MG63 (cell line): Measurements from ENCODE around the gene RBM19. TPM values are rescaled to one million over a fixed set of nuclear protein-coding genes. Genes with fewer than 3 reads are reported as not detected.
"Not testable (repeated sequence)": the region's sequence is repeated elsewhere in the genome, so short reads cannot be mapped to it uniquely, and the experiment has no call there.

Source experiments
- DNase-seq: peaks from one replicate; pipeline ENCODE4 v3.0.0-alpha.2; 2020
- H3K27me3 ChIP-seq: fragments of 250-450 bp; sonication (Bioruptor Pico); 2 replicates; pipeline ENCODE4 v1.5.1; 2020; ENCODE audit warnings: mild to moderate bottlenecking, moderate library complexity
- H3K36me3 ChIP-seq: fragments of 250-450 bp; sonication (Bioruptor Pico); 2 replicates; pipeline ENCODE4 v1.5.1; 2020; ENCODE audit warnings: mild to moderate bottlenecking, moderate library complexity
- H3K4me3 ChIP-seq: fragments of 250-450 bp; sonication (Bioruptor Pico); 2 replicates; pipeline ENCODE4 v1.5.1; 2020; ENCODE audit warnings: mild to moderate bottlenecking, moderate library complexity
- H3K9me3 ChIP-seq: fragments of 250-450 bp; sonication (Bioruptor Pico); 2 replicates; pipeline ENCODE4 v1.5.1; 2020; ENCODE audit warnings: mild to moderate bottlenecking, moderate library complexity
- total RNA-seq: library from RNA; depleted of rRNA; stranded (reverse); fragments of >200 nt; shearing (Covaris generic); gene quantifications from 2 replicates; pipeline ENCODE4 v1.2.3, GENCODE V29; 2014; ENCODE audit warnings: low replicate concordance

The RBM19 gene
- total RNA-seq, 1 experiment from 2014 or later, result 17.8 TPM

DNA sequence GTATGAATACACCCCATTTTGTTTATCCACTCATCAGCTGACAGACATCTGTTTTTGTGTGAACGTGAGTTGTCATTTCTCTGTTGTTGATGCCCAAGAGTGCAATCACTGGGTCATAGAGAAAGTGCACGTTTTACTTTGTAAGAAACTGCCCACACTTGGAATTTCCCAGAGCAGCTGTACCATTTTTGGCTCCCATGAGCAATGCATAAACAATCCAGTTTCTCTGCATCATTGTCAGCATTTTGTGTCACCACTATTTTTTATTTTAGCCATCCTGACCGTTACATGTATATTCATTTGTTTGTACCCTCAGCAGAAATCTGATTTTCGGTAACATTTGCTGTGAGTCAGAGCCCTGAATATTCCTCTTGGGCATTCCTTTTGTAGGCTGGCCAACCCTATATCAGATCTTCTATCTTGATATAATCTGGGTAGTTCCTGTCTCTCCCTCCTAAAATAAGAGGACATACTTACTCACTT lies 62.7 kb downstream of the RBM19 start:
- H3K27me3 ChIP-seq, result no peaks in the 10 kb centered on the region
- no peak overlapping the region for H3K4me3 ChIP-seq
- no peaks in the 10 kb centered on the region for H3K9me3 ChIP-seq
- DNase-seq, result no peak
- no peaks in the 10 kb centered on the region; the same call in 1 of the 2 replicates for H3K36me3 ChIP-seq

DNA sequence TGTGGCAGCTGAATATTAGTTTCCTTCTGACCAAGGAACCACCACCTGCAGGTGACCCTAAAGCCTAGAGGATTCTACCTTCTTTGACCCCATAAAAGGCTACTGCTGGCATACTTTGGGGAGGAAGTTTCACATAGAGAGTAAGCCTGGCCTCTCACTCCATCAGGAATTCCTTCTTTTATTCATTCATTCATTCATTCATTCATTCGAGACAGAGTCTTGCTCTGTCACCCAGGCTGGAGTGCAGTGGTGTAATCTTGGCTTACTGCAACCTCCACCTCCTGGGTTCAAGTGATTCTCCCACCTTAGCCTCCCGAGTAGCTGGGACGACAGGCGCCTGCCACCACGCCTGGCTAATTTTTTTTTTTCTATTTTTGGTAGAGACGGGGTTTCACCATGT lies 64.8 kb downstream of the RBM19 start:
- H3K9me3 ChIP-seq, H3K27me3 ChIP-seq, DNase-seq, H3K36me3 ChIP-seq, H3K4me3 ChIP-seq: not testable (repeated sequence)

DNA sequence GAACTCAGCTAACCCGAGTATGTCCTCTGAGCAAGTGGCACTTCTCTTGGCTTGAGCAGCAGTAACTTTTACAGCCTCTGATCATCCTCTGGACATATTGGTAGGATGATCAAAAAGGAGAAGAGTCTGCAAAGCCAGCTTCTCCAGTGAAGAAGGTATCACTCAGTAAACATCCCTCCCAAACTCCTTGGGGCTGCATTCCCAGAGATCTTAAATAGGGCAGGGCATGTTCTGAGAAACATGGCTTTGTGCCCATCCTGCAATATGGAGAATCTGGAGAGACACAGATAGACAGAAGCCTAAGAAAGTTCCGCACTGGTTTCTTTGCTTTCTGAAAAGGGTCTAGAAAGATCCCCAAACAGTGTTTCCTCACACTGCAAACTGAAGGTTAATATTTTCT lies 65.4 kb downstream of the RBM19 start:
- H3K9me3 ChIP-seq, result no peaks in the 10 kb centered on the region
- no peaks in the 10 kb centered on the region; the same call in 1 of the 2 replicates for H3K36me3 ChIP-seq
- H3K4me3 ChIP-seq, result no peak overlapping the region
- DNase-seq, result no peak
- H3K27me3 ChIP-seq, result no peaks in the 10 kb centered on the region

DNA sequence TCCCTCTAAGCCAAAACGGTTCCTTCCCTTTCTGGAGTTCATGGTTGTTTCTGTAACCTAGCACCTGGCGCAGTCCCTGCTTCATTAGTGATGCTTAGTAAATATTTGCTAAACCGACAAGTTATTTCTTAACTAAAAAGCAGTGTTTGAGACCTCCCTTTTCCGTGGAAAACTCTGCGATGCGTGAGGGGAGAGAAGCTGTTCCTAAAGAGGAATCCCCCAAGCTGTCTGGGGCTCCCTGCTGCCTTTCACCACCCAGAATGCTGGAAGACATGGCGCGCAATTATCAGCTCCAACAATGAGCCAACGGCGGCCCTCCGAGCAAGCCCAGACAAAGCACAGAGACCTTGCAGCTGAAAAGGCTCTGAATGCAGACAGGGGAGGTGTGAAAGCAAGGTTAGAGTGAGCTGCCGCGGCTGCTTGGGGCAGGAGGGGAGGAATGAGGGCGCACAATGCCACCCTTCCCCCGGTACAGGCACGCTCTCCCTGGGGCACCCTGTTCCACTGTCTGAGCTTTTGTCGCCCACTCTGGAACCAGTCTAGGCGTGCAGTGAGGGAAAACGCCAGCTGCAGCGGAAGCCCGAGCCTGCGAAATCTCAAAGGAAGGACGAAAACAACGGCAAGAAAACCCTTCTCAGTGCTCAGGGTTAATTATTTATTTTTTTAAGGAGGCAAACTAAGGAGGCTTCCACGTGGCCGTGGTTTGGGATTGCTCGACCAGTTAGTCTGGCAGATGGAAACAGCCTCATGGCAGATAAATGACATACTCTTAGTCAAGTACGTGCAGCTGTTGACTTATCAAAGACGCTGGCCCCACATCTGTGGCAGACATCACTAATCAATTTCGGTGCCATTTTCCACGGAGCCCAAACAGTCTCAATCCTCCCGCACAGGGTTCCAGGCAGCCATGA lies 66.3 kb downstream of the RBM19 start:
- Histone ChIP-seq H3K9me3 (no peaks in the 10 kb centered on the region), H3K36me3 (no peaks in the 10 kb centered on the region; the same call in 1 of the 2 replicates), H3K4me3 (no peak overlapping the region), H3K27me3 (no peaks in the 10 kb centered on the region)
- no peak for DNase-seq

DNA sequence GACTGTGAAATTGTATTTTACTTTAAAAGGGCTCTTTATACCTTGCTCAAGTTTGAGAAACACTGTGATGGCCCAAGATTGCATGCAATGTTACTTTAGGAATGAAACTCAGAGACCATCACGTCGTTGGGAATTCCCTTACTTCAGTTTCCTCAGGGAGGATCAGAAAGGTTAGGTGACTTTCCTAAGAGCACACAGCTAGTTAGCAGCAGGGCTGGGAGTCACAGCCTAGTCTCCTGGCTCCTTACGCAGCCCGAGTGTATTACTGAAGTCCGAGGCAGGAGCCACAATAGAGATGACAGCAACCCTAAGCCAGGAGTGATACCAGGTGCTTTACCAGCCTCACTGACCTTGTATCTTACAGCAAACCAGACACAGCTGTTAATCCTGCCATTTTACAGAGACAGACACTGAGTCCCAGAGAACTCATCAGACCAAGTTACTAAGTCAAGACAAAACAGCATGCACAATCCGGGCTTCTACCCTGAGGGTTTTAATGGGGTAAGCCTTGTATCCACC lies 67.0 kb downstream of the RBM19 start:
- H3K4me3 ChIP-seq, result no peak overlapping the region
- H3K36me3 ChIP-seq, result no peaks in the 10 kb centered on the region; the same call in 1 of the 2 replicates
- no peaks in the 10 kb centered on the region for H3K9me3 ChIP-seq
- no peak for DNase-seq
- no peaks in the 10 kb centered on the region for H3K27me3 ChIP-seq

DNA sequence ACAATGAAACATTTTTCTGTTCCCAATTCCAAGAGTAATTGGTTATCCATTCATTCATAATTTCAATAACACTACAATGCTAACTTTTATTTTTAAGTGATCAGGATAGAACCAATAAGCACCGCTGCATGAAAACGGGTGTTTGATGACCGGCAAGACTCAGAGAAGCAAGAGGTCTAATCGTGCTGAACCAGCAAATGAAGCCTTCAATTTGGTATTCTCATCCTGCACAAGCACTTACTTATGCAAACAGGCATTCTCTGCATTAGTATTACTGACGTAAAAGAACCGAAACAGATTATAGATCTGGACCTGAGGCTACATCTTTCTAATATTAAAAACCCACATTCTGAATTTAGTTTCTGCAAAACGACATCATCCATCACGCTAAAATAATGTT lies 67.7 kb downstream of the RBM19 start:
- no peak for DNase-seq
- Histone ChIP-seq H3K9me3 (no peaks in the 10 kb centered on the region), H3K4me3 (no peak overlapping the region), H3K36me3 (no peaks in the 10 kb centered on the region), H3K27me3 (no peaks in the 10 kb centered on the region)

DNA sequence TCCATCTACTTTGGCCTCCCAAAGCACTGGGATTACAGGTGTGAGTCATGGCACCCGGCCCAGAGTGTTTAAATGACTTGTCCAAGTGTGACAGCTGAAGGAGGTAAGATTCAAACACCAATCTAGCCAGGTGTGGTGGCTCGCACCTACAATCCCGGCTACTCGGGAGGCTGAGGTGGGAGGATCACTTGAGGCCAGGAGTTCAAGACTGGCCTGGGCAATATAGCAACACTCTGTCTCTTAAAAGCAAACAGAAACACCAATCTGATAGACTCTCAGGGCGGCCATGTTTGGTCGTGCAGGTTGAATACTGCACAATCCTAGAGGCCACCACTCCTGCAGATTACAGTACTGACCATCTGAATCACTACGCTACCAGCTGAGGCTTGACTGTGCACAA lies 68.7 kb downstream of the RBM19 start:
- H3K9me3 ChIP-seq, result no peaks in the 10 kb centered on the region
- no peaks in the 10 kb centered on the region for H3K36me3 ChIP-seq
- no peaks in the 10 kb centered on the region for H3K27me3 ChIP-seq
- no peak for DNase-seq
- H3K4me3 ChIP-seq, result no peak overlapping the region

DNA sequence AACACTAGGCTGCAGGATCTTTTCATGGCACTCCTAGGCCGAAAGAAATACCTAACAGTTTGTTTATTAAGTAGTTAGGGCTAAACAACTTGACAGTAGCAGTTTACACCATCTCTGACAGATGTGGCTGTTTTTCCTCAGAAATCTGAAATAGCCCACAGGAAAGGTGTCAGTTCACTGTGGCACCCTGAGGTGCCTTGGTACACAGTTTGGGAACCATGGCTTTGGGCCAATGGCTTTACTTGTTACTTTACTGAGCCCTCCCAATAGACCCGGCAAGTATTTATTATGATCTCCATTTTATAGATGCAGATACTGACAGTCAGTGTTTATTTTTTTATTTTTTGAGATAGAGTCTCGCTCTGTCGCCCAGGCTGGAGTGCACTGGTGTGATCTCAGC lies 69.3 kb downstream of the RBM19 start:
- H3K4me3 ChIP-seq, result no peak overlapping the region
- H3K9me3 ChIP-seq, result no peaks in the 10 kb centered on the region
- no peaks in the 10 kb centered on the region for H3K36me3 ChIP-seq
- DNase-seq, result no peak
- H3K27me3 ChIP-seq, result no peaks in the 10 kb centered on the region

DNA sequence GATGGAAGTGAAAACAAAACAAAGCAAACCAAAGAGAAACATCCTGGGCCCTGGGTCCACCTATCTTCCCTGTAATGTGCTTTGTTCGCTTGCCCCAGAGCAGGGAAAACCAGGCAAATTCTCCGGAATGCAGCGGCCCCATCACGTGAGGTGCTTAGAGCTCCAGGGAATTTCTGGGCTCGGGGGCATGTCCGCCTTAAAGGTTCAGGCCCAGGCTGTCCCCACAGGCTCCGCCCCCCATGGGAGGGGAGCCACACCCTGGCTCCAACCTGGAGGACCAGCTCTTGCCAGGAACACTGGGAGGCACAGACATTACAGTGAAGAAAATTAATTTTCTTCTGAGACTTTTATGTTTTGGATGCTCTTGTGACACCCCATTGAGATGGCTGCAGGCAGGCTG lies 69.9 kb downstream of the RBM19 start:
- H3K9me3 ChIP-seq, result no peaks in the 10 kb centered on the region
- H3K4me3 ChIP-seq, result no peak overlapping the region
- no peaks in the 10 kb centered on the region for H3K27me3 ChIP-seq
- H3K36me3 ChIP-seq, result no peaks in the 10 kb centered on the region
- no peak for DNase-seq

DNA sequence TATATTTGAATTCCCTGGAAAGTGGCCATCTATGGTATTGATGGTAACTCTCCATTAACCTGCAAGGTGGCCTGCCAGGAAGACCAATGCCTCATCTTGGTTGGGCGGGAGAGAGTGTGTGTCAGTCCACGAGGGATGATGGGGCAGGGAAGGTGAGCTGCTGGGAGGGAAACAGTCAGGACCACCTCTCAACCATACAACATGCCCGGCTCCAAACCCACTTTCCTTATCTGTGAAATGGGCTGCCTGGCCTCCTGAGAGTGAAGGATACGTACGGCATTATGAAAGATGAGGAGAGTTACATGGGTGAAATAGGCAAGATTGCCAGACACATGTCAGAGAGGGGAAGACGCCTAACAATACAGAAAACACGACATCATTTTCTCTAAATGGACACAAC lies 70.9 kb downstream of the RBM19 start:
- no peak overlapping the region for H3K4me3 ChIP-seq
- no peak for DNase-seq
- H3K27me3 ChIP-seq, result no peaks in the 10 kb centered on the region
- no peaks in the 10 kb centered on the region for H3K36me3 ChIP-seq
- no peaks in the 10 kb centered on the region for H3K9me3 ChIP-seq

DNA sequence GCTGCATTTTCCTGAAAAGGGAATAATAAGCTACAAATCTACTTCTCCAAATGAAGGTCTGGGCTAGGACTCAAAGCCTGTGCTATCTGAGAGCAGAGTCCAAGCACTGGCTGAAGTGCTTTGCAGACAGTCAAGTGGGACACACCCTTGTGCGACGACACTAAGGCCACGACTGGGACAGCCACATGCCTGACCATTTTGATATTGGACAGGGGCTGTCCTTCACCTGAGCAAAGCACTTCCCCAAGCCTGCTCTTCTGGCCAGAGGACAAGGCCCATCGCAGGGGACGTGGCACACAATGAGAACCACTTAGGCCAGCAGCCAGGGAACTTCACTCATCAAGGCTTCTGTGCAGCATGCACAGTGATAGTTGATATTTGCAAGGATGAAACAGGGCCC lies 71.4 kb downstream of the RBM19 start:
- no peaks in the 10 kb centered on the region for H3K27me3 ChIP-seq
- H3K9me3 ChIP-seq, result no peaks in the 10 kb centered on the region
- H3K4me3 ChIP-seq, result no peak overlapping the region
- DNase-seq, result no peak
- H3K36me3 ChIP-seq, result no peaks in the 10 kb centered on the region

DNA sequence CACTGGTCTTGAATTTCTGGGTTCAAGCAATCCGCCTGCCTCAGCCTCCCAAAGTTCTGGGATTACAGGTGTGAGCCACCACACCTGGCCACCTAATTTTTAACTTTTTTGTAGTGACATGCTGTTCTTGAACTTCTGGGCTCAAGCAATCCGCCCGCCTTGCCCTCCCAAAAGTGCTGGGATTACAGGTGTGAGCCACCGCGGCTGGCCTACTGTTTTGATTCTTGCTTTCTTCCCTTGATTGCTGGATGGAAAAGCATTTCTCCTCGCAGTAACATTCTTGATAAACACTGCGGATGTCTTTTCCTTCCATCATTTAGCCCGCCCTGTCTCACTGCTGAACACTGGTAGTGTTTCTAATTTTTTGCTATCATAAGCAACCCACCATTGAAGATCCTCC lies 72.9 kb downstream of the RBM19 start:
- Histone ChIP-seq H3K36me3 (no peaks in the 10 kb centered on the region), H3K4me3 (no peak overlapping the region), H3K27me3 (no peaks in the 10 kb centered on the region), H3K9me3 (no peaks in the 10 kb centered on the region)
- no peak for DNase-seq

DNA sequence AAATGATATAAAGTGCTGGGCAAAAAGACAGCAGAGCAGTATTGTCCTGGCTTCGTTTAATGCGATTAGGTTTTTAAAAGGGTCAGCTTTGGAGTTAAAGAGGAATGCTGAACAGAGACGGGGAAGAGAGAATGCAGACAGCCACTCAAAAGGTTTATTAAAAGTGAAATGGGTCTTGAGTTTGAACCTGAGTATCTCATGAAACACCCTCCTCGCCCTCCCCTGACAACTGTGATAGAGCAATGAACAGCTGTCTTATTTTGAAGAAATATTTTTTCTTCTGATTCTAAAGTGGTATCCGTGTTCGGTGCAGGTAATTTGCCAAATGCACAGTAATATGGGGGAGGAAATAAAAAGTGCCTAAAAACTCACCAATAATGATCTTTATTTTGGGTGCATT lies 73.6 kb downstream of the RBM19 start:
- Histone ChIP-seq H3K9me3 (no peaks in the 10 kb centered on the region), H3K27me3 (no peaks in the 10 kb centered on the region), H3K4me3 (no peak overlapping the region), H3K36me3 (no peaks in the 10 kb centered on the region)
- DNase-seq, result no peak

DNA sequence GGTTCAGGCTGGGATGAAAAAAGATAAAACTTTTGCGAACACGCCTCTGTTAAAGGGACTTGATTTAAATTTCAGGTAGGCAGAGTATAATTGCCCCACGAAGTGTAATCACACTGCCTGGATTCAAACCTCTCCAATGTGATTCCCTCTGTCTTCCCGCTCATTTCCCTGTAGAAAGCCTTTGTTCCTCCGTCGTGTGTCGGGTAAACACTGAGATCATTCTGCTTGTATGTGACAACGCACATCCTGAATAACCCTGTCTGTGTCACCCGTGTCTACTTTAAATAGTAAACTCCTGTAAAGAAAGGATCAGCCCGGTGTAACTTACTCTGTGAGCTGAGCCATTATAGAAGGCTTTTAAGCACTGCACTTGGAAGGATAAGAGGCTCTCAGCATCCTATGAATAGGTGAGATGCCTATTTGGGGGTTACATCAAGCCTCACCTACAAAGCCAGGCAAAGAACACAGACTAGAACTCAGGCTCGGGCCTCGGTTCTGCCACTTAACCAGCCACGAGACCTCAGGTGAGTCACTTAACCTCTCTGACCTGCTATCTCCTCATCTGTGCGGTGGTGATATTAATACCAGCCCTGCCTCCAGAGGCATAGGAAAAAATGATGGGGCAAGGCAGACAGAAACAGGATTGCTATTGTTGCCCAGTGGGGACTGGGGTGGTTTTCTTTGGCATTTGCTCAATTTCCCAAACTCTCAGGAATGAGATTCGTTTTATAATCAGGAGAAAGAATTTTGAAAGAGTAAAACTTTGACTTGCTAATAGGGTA lies 74.2 kb downstream of the RBM19 start:
- no peaks in the 10 kb centered on the region for H3K27me3 ChIP-seq
- no peaks in the 10 kb centered on the region for H3K9me3 ChIP-seq
- DNase-seq, result no peak
- no peaks in the 10 kb centered on the region for H3K36me3 ChIP-seq
- no peak overlapping the region for H3K4me3 ChIP-seq

DNA sequence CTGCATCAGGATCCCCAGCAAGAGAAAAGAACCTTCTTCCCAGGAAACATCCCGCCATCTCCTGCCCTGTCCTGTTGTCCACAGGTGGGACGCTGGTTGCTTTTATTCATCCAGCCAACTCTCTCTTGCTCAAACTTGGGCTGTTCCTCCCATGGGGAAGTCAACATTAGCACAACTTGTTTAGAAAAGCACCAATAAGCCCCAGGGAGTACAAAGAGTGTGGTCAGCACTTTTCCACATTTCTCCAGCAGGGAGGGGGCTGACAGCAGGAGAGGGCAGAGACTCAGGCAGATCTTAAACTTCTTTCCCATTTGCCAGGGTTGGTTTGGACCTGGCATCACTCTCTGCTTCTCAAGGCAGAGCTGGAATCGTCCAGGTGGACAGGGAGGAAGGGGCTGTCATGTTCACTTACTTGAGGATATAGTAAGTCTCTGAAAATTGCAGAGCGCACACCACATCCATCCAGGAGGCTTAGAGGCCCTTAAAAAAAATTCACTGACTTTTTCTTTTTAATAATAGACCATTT lies 74.9 kb downstream of the RBM19 start:
- Histone ChIP-seq H3K4me3 (no peak overlapping the region), H3K36me3 (no peaks in the 10 kb centered on the region), H3K9me3 (no peaks in the 10 kb centered on the region), H3K27me3 (no peaks in the 10 kb centered on the region)
- DNase-seq, result no peak

DNA sequence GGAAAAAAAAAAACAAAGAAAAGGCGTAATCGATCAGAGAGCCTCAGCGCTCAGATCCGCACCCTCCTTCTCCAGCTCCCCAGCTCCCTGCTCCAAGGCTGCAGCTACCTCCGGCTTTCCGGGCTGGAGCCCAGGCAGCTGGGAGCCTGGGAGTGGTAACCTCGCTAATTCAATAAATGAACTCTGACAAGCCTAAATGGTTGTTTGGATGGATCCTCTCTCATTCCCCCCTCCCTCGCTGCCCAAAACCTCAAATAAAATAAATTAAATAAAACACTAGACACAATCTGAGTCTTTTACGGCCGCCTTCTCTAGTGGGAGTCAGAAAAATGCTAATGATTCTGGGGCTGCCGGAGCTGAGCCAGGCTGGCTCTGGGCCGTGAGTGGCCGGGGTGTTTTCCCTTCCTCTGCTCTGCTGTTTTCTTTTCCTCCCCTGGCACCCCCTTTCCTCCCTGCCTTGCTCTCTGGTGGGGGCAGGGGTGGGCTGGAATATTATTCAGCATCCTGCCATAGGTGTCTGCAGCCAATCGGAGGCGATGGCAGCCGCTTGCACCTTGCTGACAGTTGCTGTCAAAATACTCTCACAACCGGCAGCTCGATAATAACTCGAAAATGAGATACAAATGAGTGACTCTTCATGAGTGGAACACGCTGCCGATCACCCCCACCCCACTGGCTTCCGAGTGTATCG lies 76.1 kb downstream of the RBM19 start:
- Histone ChIP-seq H3K27me3 (no peaks in the 10 kb centered on the region), H3K36me3 (no peaks in the 10 kb centered on the region), H3K9me3 (no peaks in the 10 kb centered on the region), H3K4me3 (no peak overlapping the region)
- DNase-seq, result no peak

DNA sequence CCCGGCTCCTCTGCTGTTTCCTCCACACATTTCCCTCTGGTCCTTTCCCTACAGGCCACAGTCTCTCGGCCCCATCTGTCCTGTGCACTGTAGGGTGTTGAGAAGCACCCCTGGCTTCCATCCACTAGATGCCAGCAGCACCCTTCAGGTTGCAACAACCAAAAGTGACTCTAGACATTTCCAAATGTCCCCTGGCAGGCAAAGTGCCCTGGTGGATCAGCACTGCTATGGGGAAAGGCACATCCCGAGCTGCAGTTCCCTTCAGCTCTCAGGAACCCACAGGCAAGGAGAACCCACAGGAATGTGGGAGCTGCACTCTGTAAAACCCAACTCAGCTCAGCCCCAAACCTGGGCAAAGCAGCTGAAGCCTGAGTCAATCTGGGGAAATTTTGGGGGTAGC lies 77.0 kb downstream of the RBM19 start:
- Histone ChIP-seq H3K27me3 (no peaks in the 10 kb centered on the region), H3K4me3 (no peak overlapping the region), H3K9me3 (no peaks in the 10 kb centered on the region), H3K36me3 (no peaks in the 10 kb centered on the region)
- no peak for DNase-seq
